GM18951 (cell line): ENCODE data around the gene SMAP1.

ENCODE experiments used
- POLR2A ChIP-seq: IDR thresholded peaks from 4 replicates; pipeline ENCODE4 v1.6.1; 2011; ENCODE audit warnings: mild to moderate bottlenecking; ENCODE audit not compliant: insufficient read length, insufficient read depth; ENCODE audit errors: extremely low read depth
- in situ Hi-C: fragments of 300-500 bp; cut with MboI; formaldehyde crosslinking; loops from one replicate; pipeline ENCODE4 v1.12.0; 2022; ENCODE audit warnings: low sequenced_read_pairs, mixed read lengths, inconsistent platforms; ENCODE audit not compliant: unreplicated experiment

Gene SMAP1

DNA sequence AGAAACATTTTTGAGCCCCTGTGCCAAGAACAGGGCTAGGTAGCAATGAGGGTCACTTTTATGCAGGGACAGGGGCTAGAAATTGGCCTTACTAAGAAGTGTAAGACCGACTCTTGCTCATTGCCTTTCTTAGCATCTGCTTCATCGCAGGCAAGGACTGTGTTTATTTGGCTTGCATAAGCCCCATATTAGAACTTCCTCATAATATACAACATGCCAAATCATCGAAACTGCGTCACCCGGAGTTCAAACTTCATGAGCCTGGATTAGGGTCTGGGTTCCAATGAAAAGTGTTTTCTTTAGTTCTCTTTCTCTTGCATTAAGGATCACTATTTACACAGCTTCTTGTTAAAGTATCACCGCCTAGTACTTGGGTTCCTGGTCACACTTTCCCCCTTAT, 977 bp upstream of the SMAP1 start:
- no peak for TF ChIP-seq POLR2A
- in situ Hi-C loops: no loop called here

DNA sequence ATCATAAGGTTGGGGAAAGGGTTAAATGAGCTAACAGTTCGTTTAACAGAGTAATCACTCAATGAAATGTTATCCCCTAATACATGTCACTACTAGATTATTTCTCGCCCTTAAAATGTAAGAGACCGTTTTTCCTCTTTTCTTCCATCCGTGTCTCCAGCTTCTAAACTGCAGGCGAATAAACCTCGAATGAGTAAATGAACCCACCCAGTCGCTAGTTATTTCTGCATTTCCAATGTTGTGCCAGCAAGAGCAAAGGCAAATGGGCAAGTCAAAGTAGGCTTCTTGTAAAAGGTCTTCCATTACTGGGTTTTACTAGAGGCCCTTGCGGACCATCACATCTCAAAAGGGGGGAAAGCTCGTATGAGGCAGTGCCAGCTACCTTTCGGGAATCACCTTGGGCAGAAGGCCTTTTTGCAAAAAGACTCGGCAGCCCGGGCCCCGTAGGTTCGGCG, 400 bp upstream of the SMAP1 start:
- no peak for TF ChIP-seq POLR2A
- in situ Hi-C loops: no loop called here

DNA sequence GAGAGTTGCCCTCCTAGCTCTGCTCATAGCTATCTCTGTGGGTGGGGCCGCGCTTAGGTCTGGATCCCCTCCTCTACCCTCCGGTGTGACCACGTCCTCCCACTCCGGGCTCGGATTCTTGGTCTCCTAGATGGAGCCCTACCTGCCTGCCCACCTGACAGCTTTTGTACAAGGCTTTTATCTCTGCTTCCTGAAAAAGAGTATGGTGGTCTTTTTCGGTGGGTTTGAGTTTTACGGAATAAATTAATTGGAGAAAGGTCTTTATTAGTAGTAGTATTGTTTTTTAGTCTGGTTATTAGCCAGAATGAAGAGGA, 773 bp downstream of the SMAP1 start:
- in situ Hi-C loops: no loop called here
- TF ChIP-seq POLR2A: no peak

DNA sequence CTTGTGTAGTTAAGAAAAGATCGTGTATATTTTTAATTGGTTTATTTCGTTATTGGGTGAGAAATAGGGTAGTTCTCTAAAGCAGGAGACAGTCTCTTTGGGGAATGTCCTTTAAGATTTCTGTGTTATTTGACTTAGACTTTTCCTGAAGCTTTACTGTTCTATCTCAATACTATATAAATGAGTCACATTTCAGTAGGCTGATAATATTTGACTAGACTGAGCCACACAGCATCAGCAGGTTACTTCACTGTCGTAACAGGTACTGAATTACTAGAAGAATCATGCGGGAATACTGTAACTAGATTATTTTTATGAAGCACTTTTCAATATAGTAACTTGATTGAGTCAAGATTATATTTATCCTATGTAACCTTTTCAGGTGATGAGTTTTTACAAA, 1.4 kb downstream of the SMAP1 start:
- no peak for TF ChIP-seq POLR2A
- in situ Hi-C loops: no loop called here

DNA sequence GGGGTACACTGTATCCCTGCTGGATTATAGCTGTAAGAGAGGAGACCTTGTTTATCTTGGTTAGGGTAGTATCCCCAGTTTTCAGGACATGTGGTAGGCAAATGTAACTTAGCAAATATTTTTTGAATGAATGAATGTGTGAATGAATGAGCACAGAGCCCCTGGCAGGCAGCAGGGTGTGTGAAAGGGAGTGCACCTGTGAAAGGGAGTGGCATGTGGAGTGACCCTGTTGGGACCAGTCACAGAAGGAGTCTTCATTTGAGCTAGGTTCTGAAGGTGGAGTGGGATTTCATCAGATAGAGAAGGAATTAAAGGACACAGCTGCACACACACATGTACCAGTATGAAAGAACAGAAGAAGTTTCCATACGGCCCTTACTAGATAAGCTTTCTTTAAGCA, 4.9 kb downstream of the SMAP1 start:
- TF ChIP-seq POLR2A: no peak
- in situ Hi-C loops: no loop called here

DNA sequence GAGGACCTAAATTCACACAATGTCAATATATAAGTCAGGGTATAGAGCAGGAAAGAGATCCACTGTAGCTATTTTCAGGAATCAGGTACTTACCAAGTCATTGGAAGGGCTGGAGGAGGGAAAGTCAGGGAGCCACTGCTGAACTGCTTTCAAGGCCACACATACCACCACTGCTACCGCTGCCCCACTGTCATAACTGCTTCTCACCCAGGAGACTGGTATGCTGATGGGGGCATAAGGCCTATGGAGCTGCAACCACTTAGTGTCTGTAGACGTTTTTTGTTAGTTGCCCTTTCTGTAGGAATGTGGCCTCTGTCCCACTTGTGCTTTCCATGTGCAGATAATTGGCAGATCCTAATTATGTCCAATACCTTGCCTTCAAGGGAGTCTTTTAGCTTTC, 5.4 kb downstream of the SMAP1 start:
- in situ Hi-C loops: no loop called here
- no peak for TF ChIP-seq POLR2A

DNA sequence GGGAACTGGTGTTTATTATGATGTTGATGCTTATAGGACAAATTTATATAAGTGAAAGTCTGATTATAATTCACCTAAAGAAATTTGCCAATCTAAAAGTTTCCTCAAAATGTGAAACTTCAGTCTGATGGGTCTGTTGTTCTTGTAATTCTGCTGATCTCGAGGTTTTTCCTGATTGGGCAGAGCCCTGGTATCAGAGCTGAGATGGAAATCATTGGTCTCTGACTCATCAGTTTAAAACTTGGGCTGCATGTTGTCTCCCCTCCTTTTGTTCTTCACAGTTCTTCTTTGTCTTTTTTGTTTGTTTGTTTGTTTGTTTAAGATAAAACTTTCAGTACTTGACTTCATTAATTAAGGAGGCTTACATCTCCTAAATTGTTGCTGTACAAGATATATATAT, 5.9 kb downstream of the SMAP1 start:
- in situ Hi-C loops: no loop called here
- TF ChIP-seq POLR2A: no peak

DNA sequence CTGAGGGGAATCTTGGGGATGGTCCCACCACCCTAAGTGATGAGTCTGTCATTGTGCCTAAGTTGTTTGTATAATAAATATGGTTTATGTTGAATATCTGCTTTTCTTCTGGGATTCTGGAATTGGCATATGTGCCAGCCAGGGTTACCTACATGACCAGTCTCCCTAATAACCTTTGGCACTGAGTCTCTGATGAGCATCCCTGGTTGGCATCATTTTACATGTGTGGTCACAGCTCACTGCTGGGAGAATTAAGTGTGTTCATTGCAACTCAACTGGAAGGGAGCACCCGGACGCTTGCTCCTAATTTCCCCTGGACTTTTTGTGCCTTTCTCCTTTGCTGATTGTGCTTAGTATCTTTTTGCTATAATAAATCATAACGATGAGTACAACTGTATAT, 8.1 kb downstream of the SMAP1 start:
- in situ Hi-C loops: loop anchor here (25.0 kb wide), 1 partner anchor 139 kb away; no protein-coding TSS in a partner anchor
- no peak for TF ChIP-seq POLR2A

DNA sequence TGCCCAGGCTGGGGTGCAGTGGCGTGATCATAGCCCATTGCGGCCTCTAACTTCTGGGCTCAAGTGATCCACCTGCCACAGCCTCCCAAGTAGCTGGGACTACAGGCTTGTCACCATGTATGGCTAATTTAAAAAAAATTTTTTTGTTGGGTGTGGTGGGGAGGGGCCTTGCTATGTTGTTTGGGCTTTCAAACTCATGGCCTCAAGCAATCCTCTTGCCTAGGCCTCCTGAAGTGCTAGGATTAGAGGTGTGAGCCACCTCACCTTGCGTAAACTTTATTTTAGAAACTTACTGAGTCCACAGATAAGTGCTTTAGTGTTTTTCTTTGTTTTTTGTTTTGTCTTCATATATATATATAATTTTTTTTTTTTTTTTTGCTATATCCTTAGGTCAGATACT, 9.1 kb downstream of the SMAP1 start:
- no peak for TF ChIP-seq POLR2A
- in situ Hi-C loops: loop anchor here (25.0 kb wide), 1 partner anchor 140 kb away; no protein-coding TSS in a partner anchor

DNA sequence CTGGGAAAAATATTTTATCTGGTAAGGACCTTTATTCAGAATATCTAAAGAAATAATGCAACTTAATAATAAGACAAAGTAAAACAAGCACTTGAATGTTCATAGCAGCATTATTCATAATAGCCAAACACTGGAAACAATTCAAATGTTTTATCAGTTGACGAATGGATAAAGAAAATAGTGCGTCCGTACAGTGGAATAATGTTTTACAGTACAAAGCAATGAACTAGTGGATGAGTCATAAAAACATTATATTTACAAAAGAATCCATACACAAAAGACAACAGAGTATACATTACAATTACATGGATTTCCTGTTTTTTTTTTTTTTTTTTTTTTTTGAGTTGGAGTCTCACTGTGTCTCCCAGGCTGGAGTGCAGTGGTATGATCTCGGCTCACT, 12.7 kb downstream of the SMAP1 start:
- no peak for TF ChIP-seq POLR2A
- in situ Hi-C loops: loop anchor here (25.0 kb wide), 1 partner anchor 143 kb away; no protein-coding TSS in a partner anchor

DNA sequence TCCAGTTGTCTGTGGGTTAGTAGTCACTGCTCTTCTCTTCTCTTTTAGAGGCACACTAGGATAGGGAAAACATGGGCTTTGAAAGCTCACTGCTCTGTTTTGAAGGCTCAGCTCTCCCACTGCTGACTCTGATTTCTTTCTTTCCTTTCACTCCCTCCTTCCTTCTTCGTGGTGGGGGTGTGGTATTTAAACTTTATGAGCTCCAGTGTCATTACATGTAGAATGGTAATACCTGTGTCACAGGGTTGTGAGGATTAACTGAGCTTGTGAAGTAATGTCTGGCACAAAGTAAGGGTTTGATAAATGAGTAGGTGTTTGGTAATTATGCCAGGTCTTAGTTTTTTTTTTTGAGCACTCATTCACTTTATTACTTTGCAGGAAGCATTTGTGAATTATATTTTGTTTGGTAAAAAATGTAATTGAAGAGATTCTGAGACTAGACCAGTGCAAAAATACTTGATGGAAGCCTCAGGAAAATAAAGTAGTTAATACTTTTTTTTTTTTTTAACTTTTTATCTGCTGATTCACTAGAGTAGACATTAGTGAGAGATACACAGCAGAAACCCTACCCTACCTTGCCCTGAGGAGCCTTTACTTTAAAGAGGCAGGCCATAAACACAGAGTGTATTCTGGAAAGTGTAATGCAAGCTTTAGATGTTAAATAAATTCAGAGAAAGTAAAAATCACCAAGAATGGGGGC, 17.3 kb downstream of the SMAP1 start:
- in situ Hi-C loops: loop anchor here (25.0 kb wide), 1 partner anchor 148 kb away; no protein-coding TSS in a partner anchor
- TF ChIP-seq POLR2A: no peak

DNA sequence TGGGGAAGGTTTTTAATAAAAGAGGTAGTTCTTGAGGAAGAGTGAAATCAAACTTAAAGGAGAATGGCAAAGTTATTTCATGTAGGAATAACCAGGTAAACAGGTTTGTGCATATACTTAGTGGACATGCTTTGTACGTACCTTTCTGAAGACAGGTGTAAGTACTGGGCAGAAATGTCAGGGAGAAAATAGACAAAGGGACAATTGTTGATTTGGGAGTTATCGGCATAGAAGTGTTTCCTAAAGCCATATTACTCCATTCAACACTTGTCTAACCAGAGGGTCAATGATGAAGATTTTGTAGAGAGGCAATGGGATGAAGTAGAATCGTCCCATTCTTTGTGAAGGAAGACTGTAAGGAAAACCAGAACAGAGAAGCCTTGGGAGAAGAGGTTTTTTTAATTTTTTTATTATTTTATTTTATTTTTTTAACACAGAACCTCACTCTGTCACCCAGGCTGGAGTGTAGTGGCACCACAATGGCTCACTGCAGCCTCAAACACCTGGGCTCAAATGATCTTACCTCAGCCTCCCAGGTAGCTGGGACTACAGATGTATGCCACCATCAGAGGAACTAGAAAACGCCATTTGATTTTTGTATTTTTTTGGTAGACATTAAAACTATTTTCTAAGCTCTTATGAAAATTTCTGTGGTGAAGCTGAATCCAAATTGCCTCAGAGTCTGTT, 18.0 kb downstream of the SMAP1 start:
- in situ Hi-C loops: loop anchor here (25.0 kb wide), 1 partner anchor 148 kb away; no protein-coding TSS in a partner anchor
- no peak for TF ChIP-seq POLR2A

DNA sequence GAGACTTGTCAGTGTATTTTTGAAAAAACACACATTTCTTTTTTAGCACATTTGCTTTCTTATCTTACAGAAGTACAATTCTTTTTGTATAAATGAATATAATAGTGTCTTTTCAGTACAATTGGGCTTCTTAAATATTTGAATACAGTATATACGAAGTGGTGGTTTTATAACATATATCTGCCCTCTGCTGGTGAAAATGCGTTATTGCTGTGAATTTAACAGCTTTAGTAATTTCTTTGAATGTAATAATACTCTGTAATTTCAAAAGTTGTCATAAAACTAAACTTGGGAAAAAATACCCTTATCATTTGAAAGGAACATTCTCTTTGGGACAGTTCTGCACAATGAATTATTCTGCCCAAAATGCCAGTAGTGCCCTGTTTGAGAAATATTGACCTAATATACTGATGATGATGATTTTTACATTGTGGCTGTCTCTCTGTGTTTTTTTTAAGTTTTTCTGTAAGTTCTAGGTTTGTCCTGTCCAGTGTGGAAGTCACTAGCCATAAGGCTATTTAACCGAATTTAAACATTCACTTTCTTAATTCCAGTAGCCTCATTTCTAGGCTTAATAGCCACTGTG, 19.0 kb downstream of the SMAP1 start:
- in situ Hi-C loops: loop anchor here (25.0 kb wide), 1 partner anchor 149 kb away; no protein-coding TSS in a partner anchor
- no peak for TF ChIP-seq POLR2A
